WTC11 (cell line): ENCODE data around the gene AARSD1. TPM values are rescaled to one million over a fixed set of nuclear protein-coding genes. Genes with fewer than 3 reads are reported as not detected.

Experiments
- ATAC-seq: fragments of 200-7000 bp; cut with Tn5 transposase; 2 replicates; pipeline ENCODE4 v1.10.0; 2021; ENCODE audit warnings: mild to moderate bottlenecking, moderate library complexity
- CTCF ChIA-PET: fragments of 300-600 bp; sonication (Branson Sonifier 250); formaldehyde crosslinking; loops from one replicate; lab custom pipeline; 2021; ENCODE audit warnings: antibody characterized with exemption; lab: Charles Lee
- POLR2A ChIA-PET: fragments of 350-600 bp; sonication (Branson Sonifier 250); formaldehyde crosslinking; loops from one replicate; lab custom pipeline; 2021; ENCODE audit warnings: antibody characterized with exemption; lab: Charles Lee
- DNase-seq: peaks from one replicate; pipeline ENCODE4 v3.0.0; 2021; ENCODE audit warnings: low spot score
- H3K27ac Mint-ChIP-seq: 2 replicates; pipeline ENCODE4 v1.8.0; 2021; ENCODE audit warnings: mixed read lengths
- H3K27me3 Mint-ChIP-seq: 2 replicates; pipeline ENCODE4 v1.8.0; 2021; ENCODE audit warnings: low read depth, mild to moderate bottlenecking, moderate library complexity, mixed read lengths
- H3K36me3 Mint-ChIP-seq: 2 replicates; pipeline ENCODE4 v1.8.0; 2021; ENCODE audit warnings: mixed read lengths
- H3K4me1 Mint-ChIP-seq: 2 replicates; pipeline ENCODE4 v1.8.0; 2022; ENCODE audit warnings: mixed read lengths
- H3K4me3 Mint-ChIP-seq: 2 replicates; pipeline ENCODE4 v1.8.0; 2021; ENCODE audit warnings: mild to moderate bottlenecking, moderate library complexity, mixed read lengths
- H3K9me3 Mint-ChIP-seq: 2 replicates; pipeline ENCODE4 v1.8.0; 2021; ENCODE audit warnings: mixed read lengths
- ARID4B ChIP-seq: sonication (generic); formaldehyde crosslinking; IDR thresholded peaks from 2 replicates; pipeline ENCODE4 v1.8.0; 2023; ENCODE audit warnings: missing genetic modification reagents, mild to moderate bottlenecking, borderline replicate concordance
- ATF6 ChIP-seq: sonication (generic); formaldehyde crosslinking; IDR thresholded peaks from 2 replicates; pipeline ENCODE4 v1.8.1; 2023; ENCODE audit warnings: mild to moderate bottlenecking, missing genetic modification reagents
- ELF4 ChIP-seq: sonication (generic); formaldehyde crosslinking; IDR thresholded peaks from 2 replicates; pipeline ENCODE4 v1.8.1; 2022; ENCODE audit warnings: low read depth, mild to moderate bottlenecking, moderate library complexity, missing genetic modification reagents
- ESRRA ChIP-seq: sonication (generic); formaldehyde crosslinking; IDR thresholded peaks from 2 replicates; pipeline ENCODE4 v1.8.1; 2022; ENCODE audit warnings: mild to moderate bottlenecking, missing genetic modification reagents, borderline replicate concordance
- FOXK1 ChIP-seq: sonication (generic); formaldehyde crosslinking; IDR thresholded peaks from 2 replicates; pipeline ENCODE4 v1.8.0; 2022; ENCODE audit warnings: mild to moderate bottlenecking, moderate library complexity, missing genetic modification reagents
- GRHL2 ChIP-seq: fragments of 250-450 bp; sonication (Bioruptor Pico); IDR thresholded peaks from 2 replicates; pipeline ENCODE4 v1.8.0; 2022; ENCODE audit warnings: mild to moderate bottlenecking, moderate library complexity; ENCODE audit not compliant: insufficient replicate concordance, severe bottlenecking
- GTF2I ChIP-seq: fragments of 250-450 bp; sonication (Bioruptor Pico); conservative IDR thresholded peaks from 2 replicates; pipeline ENCODE4 v1.4.0; 2021; ENCODE audit warnings: mild to moderate bottlenecking
- MXD4 ChIP-seq: fragments of 250-450 bp; sonication (Bioruptor Pico); IDR thresholded peaks from 2 replicates; pipeline ENCODE4 v1.8.0; 2021; ENCODE audit warnings: mild to moderate bottlenecking, moderate library complexity, borderline replicate concordance
- STAT6 ChIP-seq: sonication (generic); formaldehyde crosslinking; conservative IDR thresholded peaks from 2 replicates; pipeline ENCODE4 v1.8.1; 2023; ENCODE audit warnings: mild to moderate bottlenecking, low read depth, missing genetic modification reagents, moderate library complexity
- ZMAT4 ChIP-seq: fragments of 250-450 bp; sonication (Bioruptor Pico); IDR thresholded peaks from 2 replicates; pipeline ENCODE4 v1.9.0; 2021; ENCODE audit warnings: mild to moderate bottlenecking
- ZNF121 ChIP-seq: sonication (generic); formaldehyde crosslinking; IDR thresholded peaks from 2 replicates; pipeline ENCODE4 v1.8.0; 2023; ENCODE audit warnings: missing genetic modification reagents
- ZNF281 ChIP-seq: sonication (generic); formaldehyde crosslinking; IDR thresholded peaks from 2 replicates; pipeline ENCODE4 v1.8.0; 2023; ENCODE audit warnings: mild to moderate bottlenecking, missing genetic modification reagents
- total RNA-seq: library from RNA; stranded (reverse); gene quantifications from 3 replicates; pipeline ENCODE4 v1.2.3, GENCODE V29; 2021

The AARSD1 gene
- total RNA-seq, 1 experiment from 2014 or later: 61.5 TPM

GRCh38 chr17:42964161-42964932 lies at the start of gene AARSD1 (continued):
- no peak for TF ChIP-seq ESRRA (CRISPR knock-in tag)
- no peak for TF ChIP-seq ATF6 (CRISPR knock-in tag)
- TF ChIP-seq ZNF281: no peak
- no peak for TF ChIP-seq ZMAT4
- TF ChIP-seq ELF4: no peak
- no peak for TF ChIP-seq GRHL2 (CRISPR knock-in tag)
- no peak for TF ChIP-seq ZNF121 (CRISPR knock-in tag)
- no peak for TF ChIP-seq MXD4 (CRISPR knock-in tag)
- no peak for TF ChIP-seq STAT6
- peak; percentile 92 for TF ChIP-seq FOXK1

GRCh38 chr17:43013296-43013695 lies 49.0 kb upstream of the AARSD1 start:
- POLR2A ChIA-PET: interaction anchor here (0.5 to 1.8 kb wide), 2 partner anchors 15 to 280 kb away, joined by 5 to 6 read pairs; no protein-coding TSS in a partner anchor
- H3K4me3 Mint-ChIP-seq: no peak overlapping the region
- H3K27me3 Mint-ChIP-seq: no peaks in the 10 kb centered on the region
- DNase-seq: no peak
- no peaks in the 10 kb centered on the region for H3K9me3 Mint-ChIP-seq
- 0 out of 2 replicates have a peak overlapping the region, but pooled peaks have one; percentile 12 for H3K27ac Mint-ChIP-seq
- CTCF ChIA-PET: interaction anchor here (0.6 to 4.3 kb wide), 5 partner anchors 11 to 201 kb away, joined by 3 to 19 read pairs (median 3); partner anchors contain the start of genes BECN1 and RPL27
- TF ChIP-seq ZNF281: no peak
- no peak for TF ChIP-seq ARID4B (CRISPR knock-in tag)
- no peak for TF ChIP-seq GTF2I (CRISPR knock-in tag)
- TF ChIP-seq, all 79 proteins: peak for 0
- Mint-ChIP-seq H3K4me1 (peaks cover 30% of the 10 kb centered on the region), H3K36me3 (peaks cover 20% of the 10 kb centered on the region)
- ATAC-seq: no peak
